OCI-LY1 (cell line): ENCODE data around the gene SVIP.

Experiments
- EZH2 ChIP-seq: fragments of 200-600 bp; sonication (generic), shearing (Covaris generic); IDR thresholded peaks from 2 replicates; pipeline ENCODE4 v1.8.0; 2017; ENCODE audit warnings: borderline replicate concordance, mixed run types, mild to moderate bottlenecking, antibody characterized with exemption, low read length, moderate library complexity, mixed read lengths
- TF ChIP-seq, protein P1 (sequence below): fragments of 200-600 bp; sonication (generic), shearing (Covaris generic); IDR thresholded peaks from 2 replicates; pipeline ENCODE4 v1.5.1; 2017; ENCODE audit warnings: mild to moderate bottlenecking, antibody characterized with exemption, low read length, moderate library complexity, mixed read lengths

DNA sequence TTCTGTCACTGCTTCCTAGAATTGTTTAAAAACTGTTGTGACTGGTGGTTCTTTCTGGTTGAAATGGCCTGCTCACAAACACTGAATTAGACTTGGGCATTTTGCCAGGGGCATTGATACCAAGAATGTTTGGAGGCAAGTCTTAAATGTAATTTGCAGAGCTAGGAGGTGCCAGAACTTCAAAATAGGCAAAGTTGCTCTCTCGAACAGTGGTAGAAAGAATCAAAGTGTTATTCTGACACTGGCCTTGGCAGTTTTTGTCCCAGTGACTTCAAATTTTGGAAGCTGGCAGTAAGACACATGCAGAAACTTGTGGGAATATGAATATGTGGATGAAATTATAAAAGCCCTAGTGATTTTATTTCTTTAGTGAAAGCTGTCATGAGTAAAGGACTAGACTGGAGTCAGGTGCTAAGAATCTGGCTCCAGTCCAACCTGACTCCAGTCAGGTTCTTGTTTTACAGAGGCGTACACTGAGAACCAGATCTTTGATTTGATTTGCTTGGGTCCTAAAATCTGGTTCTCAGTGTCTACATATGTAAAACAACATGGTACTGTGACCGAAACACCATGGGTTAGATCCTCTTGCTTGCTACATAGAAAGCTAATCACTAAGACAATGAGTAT, 20.9 kb downstream of the SVIP start:
- TF ChIP-seq, protein P1, sequence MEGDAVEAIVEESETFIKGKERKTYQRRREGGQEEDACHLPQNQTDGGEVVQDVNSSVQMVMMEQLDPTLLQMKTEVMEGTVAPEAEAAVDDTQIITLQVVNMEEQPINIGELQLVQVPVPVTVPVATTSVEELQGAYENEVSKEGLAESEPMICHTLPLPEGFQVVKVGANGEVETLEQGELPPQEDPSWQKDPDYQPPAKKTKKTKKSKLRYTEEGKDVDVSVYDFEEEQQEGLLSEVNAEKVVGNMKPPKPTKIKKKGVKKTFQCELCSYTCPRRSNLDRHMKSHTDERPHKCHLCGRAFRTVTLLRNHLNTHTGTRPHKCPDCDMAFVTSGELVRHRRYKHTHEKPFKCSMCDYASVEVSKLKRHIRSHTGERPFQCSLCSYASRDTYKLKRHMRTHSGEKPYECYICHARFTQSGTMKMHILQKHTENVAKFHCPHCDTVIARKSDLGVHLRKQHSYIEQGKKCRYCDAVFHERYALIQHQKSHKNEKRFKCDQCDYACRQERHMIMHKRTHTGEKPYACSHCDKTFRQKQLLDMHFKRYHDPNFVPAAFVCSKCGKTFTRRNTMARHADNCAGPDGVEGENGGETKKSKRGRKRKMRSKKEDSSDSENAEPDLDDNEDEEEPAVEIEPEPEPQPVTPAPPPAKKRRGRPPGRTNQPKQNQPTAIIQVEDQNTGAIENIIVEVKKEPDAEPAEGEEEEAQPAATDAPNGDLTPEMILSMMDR, result no peak
- TF ChIP-seq EZH2, result no peak
